Caco-2 (cell line): ENCODE measurements around the gene TTC7B. TPM values are rescaled to one million over a fixed set of nuclear protein-coding genes. Genes with fewer than 3 reads are reported as not detected.

ENCODE experiments used
- BruUV-seq: library from RNA; stranded (reverse); fragments of 400-500 nt; replicated peaks from 2 replicates; lab custom pipeline; 2021; lab: Mats Ljungman, UMichigan
- CTCF ChIA-PET: fragments of 300-600 bp; sonication (Branson Sonifier 250); formaldehyde crosslinking; loops from one replicate; lab custom pipeline; 2022; ENCODE audit warnings: antibody characterized with exemption; lab: Charles Lee
- POLR2A ChIA-PET: fragments of 300-600 bp; sonication (Branson Sonifier 250); formaldehyde crosslinking; loops from one replicate; lab custom pipeline; 2022; ENCODE audit warnings: antibody characterized with exemption; lab: Charles Lee
- DNase-seq, 2 experiments: peaks; one replicate each; pipeline versions ENCODE4 v3.0.0 to v3.0.0-alpha.2; 2020 to 2022
- H3K27me3 ChIP-seq: replicated peaks from 2 replicates; pipeline ENCODE4 v1.6.0; 2011; ENCODE audit warnings: low read length; ENCODE audit not compliant: control insufficient read depth, insufficient read depth
- H3K36me3 ChIP-seq: 2 replicates; pipeline ENCODE4 v1.5.1; 2011; ENCODE audit warnings: low read length; ENCODE audit not compliant: control insufficient read depth, insufficient read depth
- H3K4me1 ChIP-seq: fragments of 250-450 bp; sonication (Bioruptor Pico); 2 replicates; pipeline ENCODE4 v1.5.1; 2020; ENCODE audit warnings: mild to moderate bottlenecking
- H3K4me3 ChIP-seq: 2 replicates; pipeline ENCODE4 v1.5.1; 2011; ENCODE audit warnings: low read depth, mild to moderate bottlenecking, control low read depth, low read length
- H3K9me3 ChIP-seq: fragments of 250-450 bp; sonication (Bioruptor Pico); 2 replicates; pipeline ENCODE4 v1.5.1; 2020; ENCODE audit warnings: mild to moderate bottlenecking, moderate library complexity
- H3K27ac Mint-ChIP-seq: one replicate; pipeline ENCODE4 v1.8.0; 2022; ENCODE audit warnings: mixed read lengths; ENCODE audit not compliant: unreplicated experiment
- H3K27me3 Mint-ChIP-seq: one replicate; pipeline ENCODE4 v1.8.0; 2022; ENCODE audit warnings: mixed read lengths; ENCODE audit not compliant: insufficient read depth, unreplicated experiment
- H3K36me3 Mint-ChIP-seq: one replicate; pipeline ENCODE4 v1.8.0; 2022; ENCODE audit warnings: mild to moderate bottlenecking, mixed read lengths; ENCODE audit not compliant: insufficient read depth, unreplicated experiment
- H3K4me1 Mint-ChIP-seq: one replicate; pipeline ENCODE4 v1.8.0; 2022; ENCODE audit warnings: low read depth, mixed read lengths; ENCODE audit not compliant: unreplicated experiment
- H3K4me3 Mint-ChIP-seq: one replicate; pipeline ENCODE4 v1.8.0; 2022; ENCODE audit warnings: mild to moderate bottlenecking, moderate library complexity, mixed read lengths; ENCODE audit not compliant: unreplicated experiment
- H3K9me3 Mint-ChIP-seq: one replicate; pipeline ENCODE4 v1.8.0; 2022; ENCODE audit warnings: mixed read lengths; ENCODE audit not compliant: unreplicated experiment
- CTCF ChIP-seq, 2 experiments: fragments of 200-600 bp in 1 of 2; IDR thresholded peaks; 1 replicate in 1 of 2; 2 replicates in 1 of 2; pipeline versions ENCODE4 v1.5.1 to v1.8.0; 2011 to 2022; ENCODE audit warnings: antibody characterized with exemption in 1 of 2, control low read depth in 1 of 2, inconsistent platforms in 1 of 2, low read depth in 1 of 2, low read length in 1 of 2, mild to moderate bottlenecking in 1 of 2, moderate library complexity in 1 of 2; ENCODE audit not compliant: insufficient read depth in 1 of 2, severe bottlenecking in 1 of 2, unreplicated experiment in 1 of 2
- intact Hi-C: fragments of 100-400 bp; cut with micrococcal nuclease; formaldehyde crosslinking; loops from one replicate; pipeline ENCODE4 v1.10.0; 2022; ENCODE audit not compliant: unreplicated experiment
- total RNA-seq: library from RNA; stranded (reverse); gene quantifications from 2 replicates; pipeline ENCODE4 v1.2.3, GENCODE V29; 2022

The TTC7B gene
- total RNA-seq, 1 experiment from 2014 or later: 28.5 TPM

- Histone ChIP-seq H3K27me3 (no peaks in the 10 kb centered on the region), H3K4me1 (no peaks in the 10 kb centered on the region), H3K36me3 (no peaks in the 10 kb centered on the region), H3K9me3 (no peaks in the 10 kb centered on the region), H3K4me3 (no peak overlapping the region)
- Mint-ChIP-seq H3K9me3 (no peaks in the 10 kb centered on the region), H3K4me3 (no peak overlapping the region), H3K4me1 (no peaks in the 10 kb centered on the region), H3K27ac (no peak overlapping the region), H3K36me3 (peaks cover 6% of the 10 kb centered on the region), H3K27me3 (no peaks in the 10 kb centered on the region)
- intact Hi-C loops: no loop called here
- ChIA-PET CTCF (no interaction called here), POLR2A (no interaction called here)
- no peak for TF ChIP-seq CTCF (IDR thresholded peaks at IDR 0.05; ENCODE audit: insufficient read depth in 1 of 2, low read depth in 1 of 2, low read length in 1 of 2, severe bottlenecking in 1 of 2, unreplicated experiment in 1 of 2)
- DNase-seq: no peak
- BruUV-seq: no TSS peak
Measured at GRCh38 chr14:90539996-90540395, 276.2 kb downstream of the TTC7B start.

- Mint-ChIP-seq H3K4me1 (no peaks in the 10 kb centered on the region), H3K4me3 (no peak overlapping the region), H3K36me3 (peaks cover 6% of the 10 kb centered on the region), H3K27me3 (no peaks in the 10 kb centered on the region), H3K27ac (no peak overlapping the region), H3K9me3 (no peaks in the 10 kb centered on the region)
- Histone ChIP-seq H3K27me3 (no peaks in the 10 kb centered on the region), H3K9me3 (no peaks in the 10 kb centered on the region), H3K4me3 (no peak overlapping the region), H3K4me1 (no peaks in the 10 kb centered on the region), H3K36me3 (no peaks in the 10 kb centered on the region)
- ChIA-PET CTCF (no interaction called here), POLR2A (no interaction called here)
- no peak for DNase-seq
- TF ChIP-seq CTCF (IDR thresholded peaks at IDR 0.05; ENCODE audit: insufficient read depth in 1 of 2, low read depth in 1 of 2, low read length in 1 of 2, severe bottlenecking in 1 of 2, unreplicated experiment in 1 of 2): no peak
- no TSS peak for BruUV-seq
- intact Hi-C loops: no loop called here
Measured at GRCh38 chr14:90539496-90539775, 276.8 kb downstream of the TTC7B start.

- intact Hi-C loops: no loop called here
- no peaks in the 10 kb centered on the region for H3K27me3 ChIP-seq
- H3K4me3 Mint-ChIP-seq: no peak overlapping the region
- H3K4me3 ChIP-seq: no peak overlapping the region
- no peaks in the 10 kb centered on the region for H3K36me3 ChIP-seq
- H3K4me1 ChIP-seq: no peaks in the 10 kb centered on the region
- no peaks in the 10 kb centered on the region for H3K27me3 Mint-ChIP-seq
- TF ChIP-seq CTCF (IDR thresholded peaks at IDR 0.05; ENCODE audit: insufficient read depth in 1 of 2, low read depth in 1 of 2, low read length in 1 of 2, severe bottlenecking in 1 of 2, unreplicated experiment in 1 of 2): no peak
- CTCF ChIA-PET: no interaction called here
- DNase-seq: no peak
- POLR2A ChIA-PET: no interaction called here
- H3K4me1 Mint-ChIP-seq: no peaks in the 10 kb centered on the region
- H3K9me3 ChIP-seq: no peaks in the 10 kb centered on the region
- H3K36me3 Mint-ChIP-seq: peaks cover 6% of the 10 kb centered on the region
- no peaks in the 10 kb centered on the region for H3K9me3 Mint-ChIP-seq
- no peak overlapping the region for H3K27ac Mint-ChIP-seq
- BruUV-seq: no TSS peak
Measured at GRCh38 chr14:90538716-90539495, 277.3 kb downstream of the TTC7B start.
